Activated T-cell treated with anti-CD3 and anti-CD28 coated beads, Interleukin-2, amount 50 U/mL, for 4 hours (primary cell): ENCODE results near the gene ALX4. TPM values are rescaled to one million over a fixed set of nuclear protein-coding genes. Genes with fewer than 3 reads are reported as not detected.
A peak's percentile ranks its signal among the peaks of the same experiment; 100 is the strongest.

ENCODE experiments used
- ATAC-seq, 2 donors: fragments of 200-7000 bp; cut with Tn5 transposase; one replicate each; pipeline ENCODE4 v1.10.0; 2021
- DNase-seq: peaks from one replicate; pipeline ENCODE4 v3.0.0-alpha.2; 2020
- H3K27me3 Mint-ChIP-seq: one replicate; pipeline ENCODE4 v1.8.0; 2021; ENCODE audit warnings: low read depth, mixed read lengths
- H3K36me3 Mint-ChIP-seq: one replicate; pipeline ENCODE4 v1.8.0; 2022; ENCODE audit warnings: mixed read lengths; ENCODE audit not compliant: insufficient read depth
- H3K4me1 Mint-ChIP-seq: one replicate; pipeline ENCODE4 v1.8.0; 2021; ENCODE audit warnings: low read depth, mixed read lengths
- H3K4me3 Mint-ChIP-seq: one replicate; pipeline ENCODE4 v1.8.0; 2021; ENCODE audit warnings: mild to moderate bottlenecking, moderate library complexity, mixed read lengths
- H3K9me3 Mint-ChIP-seq: one replicate; pipeline ENCODE4 v1.8.0; 2021; ENCODE audit warnings: mixed read lengths
- total RNA-seq, 3 donors: library from RNA; stranded (reverse); gene quantifications; one replicate each; pipeline ENCODE4 v1.2.1, GENCODE V29; 2021

ALX4 gene
- total RNA-seq, 3 donors from 2014 or later: not detected

DNA sequence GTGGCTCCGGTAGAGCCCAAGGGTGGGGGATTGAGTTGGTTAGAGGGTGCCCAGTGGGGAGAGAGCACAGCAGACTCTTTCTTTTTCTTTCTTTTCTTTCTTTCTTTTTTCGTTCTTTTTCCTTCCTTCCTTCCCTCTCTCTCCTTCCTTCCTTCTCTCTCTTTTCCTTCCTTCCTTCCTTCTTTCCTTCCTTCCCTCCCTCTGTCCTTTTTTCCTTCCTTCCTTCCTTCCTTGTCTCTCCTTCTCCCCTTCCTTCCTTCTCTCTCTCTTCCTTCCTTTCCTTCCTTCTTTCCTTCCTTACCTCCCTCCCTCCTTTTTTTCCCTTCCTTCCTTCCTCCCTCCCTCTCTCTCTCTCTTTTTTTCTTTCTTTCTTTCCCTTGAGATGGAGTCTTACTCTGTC is 4.8 kb upstream of the ALX4 start:
- DNase-seq (no peak), ATAC-seq (no peak)
- H3K4me1 Mint-ChIP-seq: peaks cover 16% of the 10 kb centered on the region
- H3K9me3 Mint-ChIP-seq: no peaks in the 10 kb centered on the region
- peaks cover 92% of the 10 kb centered on the region for H3K27me3 Mint-ChIP-seq
- H3K4me3 Mint-ChIP-seq: no peak overlapping the region
- H3K36me3 Mint-ChIP-seq: no peaks in the 10 kb centered on the region

GRCh38 chr11:44313761-44314489 is 4.0 kb upstream of the ALX4 start:
- H3K4me1 Mint-ChIP-seq: peaks cover 17% of the 10 kb centered on the region
- H3K27me3 Mint-ChIP-seq: peaks cover 87% of the 10 kb centered on the region
- no peaks in the 10 kb centered on the region for H3K36me3 Mint-ChIP-seq
- no peak for DNase-seq
- H3K9me3 Mint-ChIP-seq: no peaks in the 10 kb centered on the region
- no peak for ATAC-seq
- no peak overlapping the region for H3K4me3 Mint-ChIP-seq

GRCh38 chr11:44312876-44313275 is 2.9 kb upstream of the ALX4 start:
- DNase-seq (no peak), ATAC-seq (no peak)
- no peak overlapping the region for H3K4me3 Mint-ChIP-seq
- peaks cover 87% of the 10 kb centered on the region for H3K27me3 Mint-ChIP-seq
- H3K9me3 Mint-ChIP-seq: no peaks in the 10 kb centered on the region
- H3K36me3 Mint-ChIP-seq: no peaks in the 10 kb centered on the region
- peaks cover 17% of the 10 kb centered on the region for H3K4me1 Mint-ChIP-seq

GRCh38 chr11:44311339-44312261 is 1.7 kb upstream of the ALX4 start:
- peaks cover 18% of the 10 kb centered on the region for H3K4me1 Mint-ChIP-seq
- no peaks in the 10 kb centered on the region for H3K9me3 Mint-ChIP-seq
- no peak overlapping the region for H3K4me3 Mint-ChIP-seq
- H3K27me3 Mint-ChIP-seq: peaks cover 85% of the 10 kb centered on the region
- H3K36me3 Mint-ChIP-seq: no peaks in the 10 kb centered on the region
- no peak for DNase-seq
- no peak for ATAC-seq

DNA sequence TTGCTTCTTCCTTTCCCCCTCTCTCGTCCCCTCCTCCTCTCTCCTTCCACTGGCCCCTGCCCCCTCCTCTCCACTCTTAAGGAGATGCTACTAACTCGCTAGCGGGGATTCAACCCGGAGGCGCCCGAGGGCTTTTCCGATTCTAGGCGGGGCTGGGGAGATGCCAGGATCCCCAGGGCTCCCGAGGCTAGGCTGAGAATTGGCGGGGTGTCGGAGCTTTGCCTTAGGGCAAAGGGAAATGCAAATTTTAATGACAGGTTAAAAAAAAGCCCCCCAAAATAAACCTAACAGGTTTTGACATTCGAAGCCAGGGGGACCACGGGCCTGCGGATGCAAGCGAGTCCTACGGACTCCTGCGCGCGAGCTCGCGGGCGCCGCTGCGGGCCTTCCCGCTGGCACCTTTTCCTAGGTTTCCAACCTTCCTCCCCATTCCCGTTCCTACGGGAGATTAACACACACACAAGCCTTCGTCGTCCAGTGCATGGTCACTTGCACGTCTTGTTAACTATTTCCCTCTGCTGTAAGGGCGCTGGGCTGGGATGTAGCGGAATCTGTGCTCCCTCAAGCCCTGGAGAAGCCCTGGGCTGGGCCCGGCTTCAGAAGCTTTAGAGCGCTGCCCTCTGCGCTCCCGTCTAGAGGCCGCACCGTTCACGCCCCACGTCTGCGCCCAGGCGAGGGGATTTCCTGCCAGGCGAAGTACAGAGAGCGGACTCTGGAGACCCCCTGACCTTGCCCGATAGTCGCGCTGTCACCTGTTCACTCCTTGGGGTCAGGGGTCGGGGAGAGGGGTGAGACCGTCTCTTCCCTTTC is 729 bp upstream of the ALX4 start:
- Mint-ChIP-seq H3K36me3 (no peaks in the 10 kb centered on the region), H3K4me1 (peaks cover 20% of the 10 kb centered on the region), H3K27me3 (peaks cover 88% of the 10 kb centered on the region), H3K4me3 (no peak overlapping the region), H3K9me3 (no peaks in the 10 kb centered on the region)
- DNase-seq (no peak), ATAC-seq (no peak)

DNA sequence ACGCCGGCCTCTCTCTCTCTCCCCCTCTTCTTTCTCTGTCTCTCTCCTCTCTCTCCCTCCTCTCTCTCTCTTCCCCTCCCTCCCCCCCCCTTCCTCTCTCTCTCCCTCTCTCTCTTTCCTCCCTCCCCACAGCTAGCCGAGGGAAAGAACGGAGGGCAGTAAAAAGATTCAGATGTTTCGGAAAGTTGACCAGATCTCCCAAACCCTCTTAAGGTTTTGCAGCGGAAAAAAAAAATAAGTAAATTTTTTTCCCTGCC is 195 bp upstream of the ALX4 start:
- ATAC-seq: no peak
- H3K27me3 Mint-ChIP-seq: peaks cover 88% of the 10 kb centered on the region

DNA sequence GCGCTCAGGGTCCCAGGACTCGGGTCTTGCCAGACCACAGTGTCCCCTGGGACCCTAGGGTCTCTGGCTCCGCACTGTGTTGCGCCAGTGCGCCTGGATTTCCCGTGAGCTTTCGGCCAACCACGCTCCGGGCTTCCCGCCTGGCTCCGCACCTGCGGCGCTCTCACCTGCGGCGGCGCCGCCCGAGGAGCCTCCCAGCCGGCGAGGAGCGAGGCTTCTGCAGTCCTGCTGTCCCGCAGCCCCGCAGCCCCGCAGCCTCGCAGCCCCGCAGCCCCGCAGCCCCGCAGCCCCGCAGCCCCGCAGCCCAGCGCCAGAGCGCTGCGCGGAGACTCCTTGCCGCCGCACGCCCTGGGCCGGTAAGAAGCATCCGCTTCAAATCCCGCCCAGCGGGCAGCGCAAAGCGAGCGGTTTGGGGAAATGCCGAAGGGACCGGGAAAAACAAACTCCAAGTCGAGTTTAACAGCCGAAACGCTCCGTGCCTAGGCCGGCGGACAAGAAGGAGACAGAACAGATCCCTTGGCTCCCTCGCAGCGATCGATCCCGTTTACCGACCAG is 939 bp downstream of the ALX4 start:
- H3K36me3 Mint-ChIP-seq: no peaks in the 10 kb centered on the region
- H3K4me1 Mint-ChIP-seq: peaks cover 30% of the 10 kb centered on the region
- DNase-seq (no peak), ATAC-seq (no peak)
- no peaks in the 10 kb centered on the region for H3K9me3 Mint-ChIP-seq
- H3K27me3 Mint-ChIP-seq: peaks cover 87% of the 10 kb centered on the region
- H3K4me3 Mint-ChIP-seq: peak overlapping the region; percentile 38

More for the DNA sequence above, 195 bp upstream of the ALX4 start:
- no peak overlapping the region for H3K4me3 Mint-ChIP-seq
- no peak for DNase-seq
- peaks cover 22% of the 10 kb centered on the region for H3K4me1 Mint-ChIP-seq
- no peaks in the 10 kb centered on the region for H3K36me3 Mint-ChIP-seq
- no peaks in the 10 kb centered on the region for H3K9me3 Mint-ChIP-seq

DNA sequence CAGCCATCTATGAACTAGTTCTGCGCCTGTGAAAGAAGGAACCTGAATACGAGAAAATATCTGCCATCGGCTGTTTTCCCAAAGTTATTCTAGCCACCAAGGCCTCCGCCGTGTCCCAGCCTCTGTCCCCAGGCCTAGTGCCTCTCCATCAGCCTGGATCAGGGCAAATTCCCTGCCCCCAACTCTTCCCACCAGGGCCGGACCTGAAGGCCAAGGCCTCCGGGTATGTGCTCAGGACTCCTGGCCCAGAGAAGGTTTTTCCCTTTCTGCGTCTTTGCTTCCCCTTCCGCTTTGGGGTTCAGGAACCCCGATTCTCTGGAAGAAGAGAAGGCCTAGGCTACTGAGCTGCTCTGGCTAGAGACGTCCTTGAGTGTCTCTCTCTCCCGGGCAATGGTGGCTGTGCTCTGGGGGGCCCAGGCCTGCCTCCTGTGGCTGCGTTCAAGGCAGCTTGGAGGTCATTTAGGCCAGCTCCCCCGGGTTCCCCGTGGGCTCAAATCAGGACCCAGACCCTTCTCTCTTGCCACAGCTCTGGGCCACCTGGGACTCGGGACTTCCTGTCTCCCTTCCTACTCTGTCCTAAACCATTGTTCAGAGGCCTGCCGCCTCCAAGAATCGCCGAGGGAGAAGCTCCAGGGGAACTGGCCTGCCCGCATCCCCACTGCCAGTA is 1.6 kb downstream of the ALX4 start:
- no peak for DNase-seq
- H3K9me3 Mint-ChIP-seq: no peaks in the 10 kb centered on the region
- no peak for ATAC-seq
- no peaks in the 10 kb centered on the region for H3K36me3 Mint-ChIP-seq
- H3K4me1 Mint-ChIP-seq: peaks cover 35% of the 10 kb centered on the region
- H3K27me3 Mint-ChIP-seq: peaks cover 87% of the 10 kb centered on the region
- no peak overlapping the region for H3K4me3 Mint-ChIP-seq

DNA sequence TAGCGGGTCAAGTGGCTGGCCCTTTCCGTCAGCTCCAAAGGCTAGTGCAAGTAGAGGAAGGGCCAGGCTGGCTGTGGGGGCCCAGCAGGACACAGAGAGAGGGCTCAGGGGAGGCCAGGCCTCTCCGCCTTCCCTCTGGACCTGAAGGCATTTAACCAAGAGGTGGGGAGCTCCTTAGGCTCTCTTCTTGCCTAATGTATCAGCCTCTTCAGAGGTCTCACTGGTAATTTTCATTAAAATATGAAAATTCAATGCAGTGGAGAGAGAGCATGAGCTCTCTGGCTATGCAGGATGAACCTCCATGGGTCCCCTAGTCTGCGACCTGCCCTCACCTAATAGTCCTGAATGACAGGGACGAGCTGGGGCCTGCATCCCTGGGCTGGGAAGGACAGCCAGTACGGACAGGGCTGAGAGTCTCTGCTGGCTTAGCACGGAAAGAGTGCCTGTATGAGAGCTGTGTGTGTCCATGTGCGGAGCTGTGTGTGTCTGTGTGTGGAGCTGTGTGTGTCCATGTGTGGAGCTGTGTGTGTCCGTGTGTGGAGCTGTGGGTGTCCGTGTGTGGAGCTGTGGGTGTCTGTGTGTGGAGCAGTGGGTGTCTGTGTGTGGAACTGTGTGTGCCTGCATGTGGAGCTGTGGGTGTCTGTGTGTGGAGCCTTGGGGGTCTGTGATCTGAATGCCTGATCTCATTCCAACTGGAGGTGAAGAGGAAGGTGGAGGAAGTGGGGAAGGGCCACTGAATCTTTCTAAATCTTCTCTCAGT is 2.4 kb downstream of the ALX4 start:
- peaks cover 37% of the 10 kb centered on the region for H3K4me1 Mint-ChIP-seq
- no peaks in the 10 kb centered on the region for H3K9me3 Mint-ChIP-seq
- no peaks in the 10 kb centered on the region for H3K36me3 Mint-ChIP-seq
- ATAC-seq (no peak), DNase-seq (no peak)
- peaks cover 88% of the 10 kb centered on the region for H3K27me3 Mint-ChIP-seq
- H3K4me3 Mint-ChIP-seq: no peak overlapping the region

DNA sequence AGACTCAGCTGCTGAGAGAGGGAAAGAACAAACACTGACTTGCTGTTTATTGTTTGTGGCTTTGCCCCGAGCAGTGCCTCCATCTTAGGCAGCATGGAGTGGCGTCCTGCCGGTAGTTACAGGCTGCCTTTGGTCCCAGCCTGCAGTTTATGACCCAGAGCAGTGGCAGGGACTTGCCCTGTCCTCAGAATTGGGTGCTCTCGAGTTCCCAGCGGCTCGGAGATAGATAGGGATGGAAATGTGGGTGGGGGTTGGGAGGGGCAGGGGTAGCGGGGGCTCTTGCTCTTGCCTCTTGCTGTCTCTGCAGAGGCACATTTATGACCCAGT is 3.1 kb downstream of the ALX4 start:
- peaks cover 88% of the 10 kb centered on the region for H3K27me3 Mint-ChIP-seq
- H3K9me3 Mint-ChIP-seq: no peaks in the 10 kb centered on the region
- no peaks in the 10 kb centered on the region for H3K36me3 Mint-ChIP-seq
- peak overlapping the region; percentile 81 for H3K4me3 Mint-ChIP-seq
- DNase-seq (no peak), ATAC-seq (no peak)
- H3K4me1 Mint-ChIP-seq: peaks cover 37% of the 10 kb centered on the region

DNA sequence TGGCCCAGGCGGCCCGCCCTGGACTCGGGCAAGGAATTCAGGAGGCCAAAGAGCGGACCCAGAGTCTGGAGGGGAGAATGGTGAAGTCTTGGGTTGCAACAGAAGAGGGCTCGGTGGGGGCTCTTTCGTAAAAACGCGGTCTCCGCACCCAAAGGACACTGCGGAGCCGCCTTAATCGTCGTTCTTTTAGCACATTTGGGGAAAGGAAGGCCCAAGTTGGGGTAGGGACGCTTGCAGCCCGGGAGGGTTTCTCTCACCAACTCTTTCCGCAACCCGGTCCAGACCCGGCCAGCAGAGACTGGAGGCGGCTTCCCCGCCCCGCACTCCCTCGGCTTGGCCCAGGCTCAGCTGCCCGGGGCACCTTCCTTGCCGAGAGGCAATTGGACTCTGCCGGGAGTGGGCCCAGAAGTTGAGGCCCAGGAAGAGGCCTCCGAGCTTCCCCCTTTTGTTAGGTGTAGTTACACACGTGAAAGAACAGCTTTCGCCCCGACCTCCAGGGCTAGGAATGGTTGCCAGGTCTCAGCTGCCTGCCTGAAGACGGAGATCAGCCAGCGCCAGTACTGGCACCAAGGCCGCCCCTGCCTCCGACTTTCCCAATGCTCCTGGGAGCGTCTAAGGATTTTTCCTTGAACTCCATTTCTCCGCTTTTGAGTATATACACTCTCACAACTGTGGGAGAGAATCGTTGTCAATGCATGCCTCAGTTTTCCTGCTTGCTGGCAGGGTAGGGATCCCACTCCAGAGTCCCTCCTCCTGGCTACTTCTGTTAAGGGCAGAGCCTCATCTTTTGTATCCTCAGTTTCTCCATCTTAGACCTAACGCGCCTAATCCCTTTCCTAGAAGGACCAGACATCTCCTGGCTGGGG is 3.7 kb downstream of the ALX4 start:
- H3K9me3 Mint-ChIP-seq: no peaks in the 10 kb centered on the region
- H3K4me3 Mint-ChIP-seq: peak overlapping the region; percentile 81
- peaks cover 88% of the 10 kb centered on the region for H3K27me3 Mint-ChIP-seq
- ATAC-seq: peak in 1 of 2 donors; percentile 4
- peaks cover 37% of the 10 kb centered on the region for H3K4me1 Mint-ChIP-seq
- DNase-seq: no peak
- H3K36me3 Mint-ChIP-seq: no peaks in the 10 kb centered on the region

- Mint-ChIP-seq H3K4me3 (peak overlapping the region; percentile 81), H3K4me1 (peaks cover 34% of the 10 kb centered on the region), H3K27me3 (peaks cover 85% of the 10 kb centered on the region), H3K36me3 (no peaks in the 10 kb centered on the region), H3K9me3 (no peaks in the 10 kb centered on the region)
- DNase-seq (no peak), ATAC-seq (peak; percentile 17 to 27)
Measured at GRCh38 chr11:44305470-44306051, 4.4 kb downstream of the ALX4 start.
